Brain microvascular endothelial cell (primary cell): ENCODE data around the gene SCUBE1.

ENCODE experiments used
- DNase-seq: peaks from one replicate; pipeline ENCODE4 v3.0.0-alpha.2; 2020
- H3K27ac ChIP-seq: fragments of 250-450 bp; sonication (Bioruptor Pico); 2 replicates; pipeline ENCODE4 v1.5.1; 2020; ENCODE audit warnings: mild to moderate bottlenecking, moderate library complexity
- H3K27me3 ChIP-seq: fragments of 250-450 bp; sonication (Bioruptor Pico); replicated peaks from 2 replicates; pipeline ENCODE4 v1.5.1; 2020; ENCODE audit warnings: mild to moderate bottlenecking
- H3K36me3 ChIP-seq: fragments of 250-450 bp; sonication (Bioruptor Pico); replicated peaks from 2 replicates; pipeline ENCODE4 v1.5.1; 2020; ENCODE audit warnings: mild to moderate bottlenecking
- H3K4me3 ChIP-seq: 2 replicates; pipeline ENCODE4 v1.5.1; 2011; ENCODE audit warnings: low read depth, mild to moderate bottlenecking, control low read depth, low read length, moderate library complexity
- in situ Hi-C: cut with HindIII; loops from 2 replicates; pipeline ENCODE4 v1.10.0; 2017; ENCODE audit warnings: low sequenced_read_pairs, low pct_ligation_motif_present
- TF ChIP-seq, protein P1 (sequence below): IDR thresholded peaks from 2 replicates; pipeline ENCODE4 v1.5.1; 2011; ENCODE audit warnings: low read depth, mild to moderate bottlenecking, moderate library complexity, low read length, control low read depth, inconsistent platforms; ENCODE audit errors: missing control alignments

Gene SCUBE1

DNA sequence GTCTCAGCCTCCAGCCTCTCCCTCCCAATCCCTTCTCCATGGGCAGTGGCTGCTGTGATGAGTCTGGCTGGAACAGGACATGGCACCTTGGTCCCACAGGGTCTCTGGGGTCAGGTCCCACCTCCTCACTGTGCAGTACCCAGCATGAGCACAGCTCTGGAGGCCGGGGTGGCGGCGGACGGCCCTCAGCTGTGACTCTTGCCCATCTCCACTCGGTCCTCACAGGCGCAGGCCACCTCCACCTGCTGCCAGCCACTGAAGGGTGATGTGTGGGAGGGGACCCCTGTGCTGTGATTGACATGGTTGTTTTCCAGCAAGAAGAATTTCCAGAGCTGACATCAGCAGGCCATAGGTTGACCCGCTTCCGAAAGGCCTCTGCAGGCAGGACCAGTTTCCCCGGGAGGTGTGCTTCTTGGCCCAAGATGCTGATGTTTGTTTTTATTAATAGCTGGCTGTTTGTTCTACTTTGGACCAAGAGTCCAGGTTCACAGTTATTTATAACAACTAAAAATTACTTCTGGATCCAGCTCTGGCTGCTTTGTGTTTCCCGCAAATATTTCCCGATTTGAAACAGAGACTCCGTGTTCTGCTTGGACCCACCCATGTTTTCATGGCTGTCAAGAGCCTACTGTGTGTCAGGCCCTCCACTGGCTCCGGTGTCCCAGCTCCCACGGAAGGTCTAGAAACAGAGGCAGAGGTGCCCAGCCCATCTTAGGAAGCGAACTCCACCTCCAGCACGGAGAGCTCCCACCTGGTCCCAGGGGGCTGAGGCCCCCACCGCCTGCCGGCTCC is 45.7 kb downstream of the SCUBE1 start:
- in situ Hi-C loops = no loop called here
- Histone ChIP-seq H3K27me3 (peaks cover 29% of the 10 kb centered on the region), H3K36me3 (no peaks in the 10 kb centered on the region), H3K4me3 (no peak overlapping the region), H3K27ac (no peak overlapping the region)
- TF ChIP-seq, protein P1, sequence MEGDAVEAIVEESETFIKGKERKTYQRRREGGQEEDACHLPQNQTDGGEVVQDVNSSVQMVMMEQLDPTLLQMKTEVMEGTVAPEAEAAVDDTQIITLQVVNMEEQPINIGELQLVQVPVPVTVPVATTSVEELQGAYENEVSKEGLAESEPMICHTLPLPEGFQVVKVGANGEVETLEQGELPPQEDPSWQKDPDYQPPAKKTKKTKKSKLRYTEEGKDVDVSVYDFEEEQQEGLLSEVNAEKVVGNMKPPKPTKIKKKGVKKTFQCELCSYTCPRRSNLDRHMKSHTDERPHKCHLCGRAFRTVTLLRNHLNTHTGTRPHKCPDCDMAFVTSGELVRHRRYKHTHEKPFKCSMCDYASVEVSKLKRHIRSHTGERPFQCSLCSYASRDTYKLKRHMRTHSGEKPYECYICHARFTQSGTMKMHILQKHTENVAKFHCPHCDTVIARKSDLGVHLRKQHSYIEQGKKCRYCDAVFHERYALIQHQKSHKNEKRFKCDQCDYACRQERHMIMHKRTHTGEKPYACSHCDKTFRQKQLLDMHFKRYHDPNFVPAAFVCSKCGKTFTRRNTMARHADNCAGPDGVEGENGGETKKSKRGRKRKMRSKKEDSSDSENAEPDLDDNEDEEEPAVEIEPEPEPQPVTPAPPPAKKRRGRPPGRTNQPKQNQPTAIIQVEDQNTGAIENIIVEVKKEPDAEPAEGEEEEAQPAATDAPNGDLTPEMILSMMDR = no peak
- DNase-seq = no peak

DNA sequence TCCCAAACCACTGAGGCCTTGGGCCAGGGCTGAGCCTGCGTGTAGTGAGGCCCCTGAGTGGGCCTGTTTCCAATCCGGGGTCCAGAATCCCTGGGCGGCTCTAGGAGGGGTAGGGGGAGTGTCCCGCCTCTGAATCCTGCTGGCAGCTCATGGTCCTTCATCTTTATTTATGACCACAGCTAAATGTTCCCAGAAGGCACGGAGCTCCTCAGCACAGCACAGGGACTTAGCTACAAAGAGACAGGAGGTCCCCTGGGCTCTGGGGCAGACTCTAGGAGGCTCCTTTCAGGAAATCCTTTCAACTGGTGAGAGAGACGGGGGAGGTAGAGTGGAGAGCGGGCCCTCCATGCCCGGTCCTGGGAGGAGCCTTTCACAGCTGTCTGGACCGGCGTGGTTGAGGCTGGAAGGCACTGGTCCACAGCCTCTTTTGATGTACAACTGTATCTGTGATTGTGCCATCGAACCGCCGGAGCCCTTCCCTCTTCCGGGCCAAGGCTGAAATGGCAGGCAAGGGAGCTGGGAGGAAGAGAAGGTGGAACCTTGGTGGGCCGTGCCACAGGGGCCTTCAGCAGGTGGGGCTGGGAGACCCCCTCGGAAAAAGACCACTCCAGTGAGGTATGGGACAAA is 46.8 kb downstream of the SCUBE1 start:
- no peak for DNase-seq
- Histone ChIP-seq H3K27ac (no peak overlapping the region), H3K36me3 (no peaks in the 10 kb centered on the region), H3K4me3 (no peak overlapping the region), H3K27me3 (peaks cover 18% of the 10 kb centered on the region)
- TF ChIP-seq, protein P1 = no peak
- in situ Hi-C loops = no loop called here

DNA sequence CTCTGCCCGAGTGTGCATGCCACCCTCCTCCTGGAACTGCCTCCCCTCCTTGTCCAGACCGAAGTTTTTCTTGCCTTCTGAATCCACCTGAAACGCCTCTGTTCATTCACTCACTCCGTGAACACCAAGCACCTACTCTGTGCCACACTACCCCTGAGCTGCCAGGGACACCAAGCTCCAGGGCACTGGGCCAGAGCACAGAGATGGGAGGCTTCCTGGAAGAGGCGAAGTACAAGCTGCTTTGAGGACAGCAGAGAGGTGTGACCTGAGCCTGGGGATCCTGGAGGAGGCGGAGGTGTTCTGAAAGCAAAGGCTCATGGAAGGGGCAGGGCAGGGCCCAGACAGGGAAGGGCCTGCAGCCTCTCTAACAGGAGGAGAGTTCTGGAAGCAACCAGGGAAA is 47.5 kb downstream of the SCUBE1 start:
- TF ChIP-seq, protein P1 = no peak
- DNase-seq = no peak
- H3K4me3 ChIP-seq = no peak overlapping the region
- no peaks in the 10 kb centered on the region for H3K36me3 ChIP-seq
- no peak overlapping the region for H3K27ac ChIP-seq
- H3K27me3 ChIP-seq = peaks cover 11% of the 10 kb centered on the region
- in situ Hi-C loops = no loop called here

DNA sequence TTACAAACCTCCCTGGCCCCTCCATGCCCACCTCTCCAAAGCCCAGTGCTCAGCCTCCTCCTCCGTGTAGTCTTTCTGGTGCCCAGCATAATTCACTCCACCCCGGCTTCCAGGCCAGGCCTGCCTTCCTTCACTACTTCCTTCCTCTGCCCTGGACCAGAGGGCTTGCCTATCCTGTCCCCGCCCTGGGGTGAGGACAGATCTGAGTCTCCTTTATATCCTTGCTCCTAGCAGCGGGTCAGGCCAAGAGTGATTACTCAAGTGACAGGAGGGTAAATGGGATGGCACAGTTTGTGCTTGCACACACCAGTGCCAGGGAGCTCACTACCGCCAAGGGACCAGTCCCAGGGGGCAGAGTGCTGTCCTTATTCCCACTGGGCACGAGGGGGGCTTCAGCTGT is 48.0 kb downstream of the SCUBE1 start:
- TF ChIP-seq, protein P1 = no peak
- H3K36me3 ChIP-seq = no peaks in the 10 kb centered on the region
- in situ Hi-C loops = no loop called here
- DNase-seq = no peak
- H3K4me3 ChIP-seq = no peak overlapping the region
- H3K27me3 ChIP-seq = peaks cover 9% of the 10 kb centered on the region
- H3K27ac ChIP-seq = no peak overlapping the region

DNA sequence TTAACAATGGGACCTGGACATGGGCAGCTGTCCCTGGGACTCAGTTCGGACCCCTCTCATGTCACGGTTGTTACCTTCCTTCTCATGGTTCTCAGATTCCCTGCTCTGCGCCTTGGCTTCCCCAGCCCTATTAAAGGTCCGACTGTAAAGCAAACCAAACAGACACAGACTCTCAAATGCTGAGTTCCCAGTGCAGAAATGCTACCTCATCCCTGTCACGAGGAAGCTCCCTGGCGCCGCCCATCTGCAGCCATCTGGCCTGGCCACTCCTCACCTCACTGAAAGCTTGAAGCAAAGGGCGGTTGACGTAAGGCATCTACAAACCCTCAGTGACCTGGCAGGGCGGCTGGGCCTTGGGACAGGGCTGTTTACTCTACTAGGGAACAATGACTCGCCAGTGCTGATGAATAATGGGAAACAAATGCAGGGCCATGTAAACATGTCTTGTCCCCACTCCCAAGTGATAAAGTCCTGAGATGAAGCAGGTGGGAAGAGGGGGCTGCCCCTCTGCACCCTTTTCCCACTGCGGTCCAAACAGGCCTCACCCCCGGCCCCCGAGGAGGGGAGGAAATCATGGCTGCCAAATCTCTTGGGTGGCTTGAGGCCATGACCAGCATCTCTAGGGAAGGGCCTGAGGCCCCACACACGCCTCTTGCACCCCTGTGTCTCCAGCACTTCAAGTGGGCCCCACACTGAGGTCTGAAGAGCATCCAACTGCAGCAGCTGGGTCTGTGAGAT is 49.3 kb downstream of the SCUBE1 start:
- Histone ChIP-seq H3K27me3 (peaks cover 14% of the 10 kb centered on the region), H3K27ac (no peak overlapping the region), H3K36me3 (no peaks in the 10 kb centered on the region), H3K4me3 (no peak overlapping the region)
- in situ Hi-C loops = no loop called here
- TF ChIP-seq, protein P1 = no peak
- DNase-seq = peak; percentile 10
